GM12878 (cell line): ENCODE measurements around the gene CLTCL1.
"Not testable (repeated sequence)": the region's sequence is repeated elsewhere in the genome, so short reads cannot be mapped to it uniquely, and the experiment has no call there.

Experiments used
- ATF3 ChIP-seq: IDR thresholded peaks from 2 replicates; pipeline ENCODE4 v1.6.1; 2011; ENCODE audit warnings: low read depth, mild to moderate bottlenecking, low read length, moderate library complexity, borderline replicate concordance; ENCODE audit errors: extremely low read depth
- CTCF ChIP-seq, 3 experiments: IDR thresholded peaks in 2 of 3; conservative IDR thresholded peaks in 1 of 3; 2 replicates each; pipeline ENCODE4 v1.5.1; 2011; ENCODE audit warnings: low read depth in 3 of 3, low read length in 3 of 3, mild to moderate bottlenecking in 3 of 3, control low read depth in 2 of 3, moderate library complexity in 2 of 3, inconsistent platforms in 1 of 3, mixed read lengths in 1 of 3; ENCODE audit not compliant: control insufficient read depth in 2 of 3, insufficient read depth in 1 of 3; ENCODE audit errors: extremely low read depth in 1 of 3
- EGR1 ChIP-seq, 2 experiments: IDR thresholded peaks; 1 replicate in 1 of 2; 2 replicates in 1 of 2; pipeline ENCODE4 v1.6.1; 2011 to 2012; ENCODE audit warnings: low read depth in 2 of 2, low read length in 2 of 2, borderline replicate concordance in 1 of 2, mild to moderate bottlenecking in 1 of 2, moderate library complexity in 1 of 2
- EP300 ChIP-seq, 2 experiments: fragments of 150-350 bp in 1 of 2; IDR thresholded peaks; 2 replicates each; pipeline ENCODE4 v1.6.1; 2011 to 2012; ENCODE audit warnings: low read depth in 2 of 2, low read length in 2 of 2, borderline replicate concordance in 1 of 2, improper control_type of control experiment in 1 of 2, inconsistent platforms in 1 of 2; ENCODE audit not compliant: control insufficient read depth in 1 of 2
- FOXM1 ChIP-seq: IDR thresholded peaks from 2 replicates; pipeline ENCODE4 v1.6.1; 2012; ENCODE audit warnings: low read depth, mild to moderate bottlenecking, inconsistent platforms, low read length, moderate library complexity
- JUNB ChIP-seq: IDR thresholded peaks from 2 replicates; pipeline ENCODE4 v1.6.1; 2016; ENCODE audit warnings: antibody characterized with exemption, mild to moderate bottlenecking
- JUND ChIP-seq: IDR thresholded peaks from 2 replicates; pipeline ENCODE4 v1.6.1; 2012; ENCODE audit warnings: low read depth, mild to moderate bottlenecking, low read length, improper control_type of control experiment, moderate library complexity
- NBN ChIP-seq: fragments of 450-650 bp; IDR thresholded peaks from 2 replicates; pipeline ENCODE4 v1.6.1; 2016
- NFYB ChIP-seq: IDR thresholded peaks from 2 replicates; pipeline ENCODE4 v1.6.1; 2011; ENCODE audit warnings: low read depth, mild to moderate bottlenecking, low read length, improper control_type of control experiment, moderate library complexity; ENCODE audit not compliant: insufficient read depth
- POLR2A ChIP-seq: IDR thresholded peaks from 2 replicates; pipeline ENCODE4 v1.6.1; 2011; ENCODE audit warnings: low read depth, mild to moderate bottlenecking, low read length
- RBBP5 ChIP-seq: fragments of 200-600 bp; sonication (generic); conservative IDR thresholded peaks from 2 replicates; pipeline ENCODE4 v1.6.1; 2016
- TBL1XR1 ChIP-seq: IDR thresholded peaks from 2 replicates; pipeline ENCODE4 v1.6.1; 2012; ENCODE audit warnings: low read depth, low read length, improper control_type of control experiment
- TF ChIP-seq, protein P1 (sequence below): fragments of 450-650 bp; IDR thresholded peaks from 2 replicates; pipeline ENCODE4 v1.6.1; 2016; ENCODE audit warnings: mild to moderate bottlenecking, moderate library complexity, borderline replicate concordance

DNA sequence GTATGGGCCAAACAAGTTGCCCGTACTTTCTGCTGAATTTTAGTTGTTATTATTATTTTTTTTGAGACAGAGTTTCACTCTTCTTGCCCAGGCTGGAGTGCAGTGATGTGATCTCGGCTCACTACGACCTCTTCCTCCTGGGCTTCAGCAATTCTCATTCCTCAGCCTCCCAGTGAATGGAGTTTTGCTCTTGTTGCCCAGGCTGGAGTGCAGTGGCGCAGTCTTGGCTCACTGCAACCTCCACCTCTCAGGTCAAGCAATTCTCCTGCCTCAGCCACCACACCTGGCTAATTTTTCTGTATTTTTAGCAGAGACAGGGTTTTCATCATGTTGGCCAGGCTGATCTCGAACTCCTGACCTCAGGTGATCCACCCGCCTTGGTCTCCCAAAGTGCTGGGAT lies 15.0 kb upstream of the CLTCL1 start:
- not testable (repeated sequence) for TF ChIP-seq RBBP5; TBL1XR1; POLR2A; ATF3; CTCF (IDR thresholded peaks at IDR 0.05 in 2 of 3, conservative IDR thresholded peaks at IDR 0.05 in 1 of 3; ENCODE audit: control insufficient read depth in 2 of 3, extremely low read depth in 1 of 3, insufficient read depth in 1 of 3, low read depth in 3 of 3, low read length in 3 of 3); NBN; FOXM1; JUNB; EP300 (IDR thresholded peaks at IDR 0.05; ENCODE audit: borderline replicate concordance in 1 of 2, control insufficient read depth in 1 of 2, low read depth in 2 of 2, low read length in 2 of 2); JUND; EGR1 (IDR thresholded peaks at IDR 0.05; ENCODE audit: borderline replicate concordance in 1 of 2, low read depth in 2 of 2, low read length in 2 of 2); NFYB
- TF ChIP-seq, protein P1, sequence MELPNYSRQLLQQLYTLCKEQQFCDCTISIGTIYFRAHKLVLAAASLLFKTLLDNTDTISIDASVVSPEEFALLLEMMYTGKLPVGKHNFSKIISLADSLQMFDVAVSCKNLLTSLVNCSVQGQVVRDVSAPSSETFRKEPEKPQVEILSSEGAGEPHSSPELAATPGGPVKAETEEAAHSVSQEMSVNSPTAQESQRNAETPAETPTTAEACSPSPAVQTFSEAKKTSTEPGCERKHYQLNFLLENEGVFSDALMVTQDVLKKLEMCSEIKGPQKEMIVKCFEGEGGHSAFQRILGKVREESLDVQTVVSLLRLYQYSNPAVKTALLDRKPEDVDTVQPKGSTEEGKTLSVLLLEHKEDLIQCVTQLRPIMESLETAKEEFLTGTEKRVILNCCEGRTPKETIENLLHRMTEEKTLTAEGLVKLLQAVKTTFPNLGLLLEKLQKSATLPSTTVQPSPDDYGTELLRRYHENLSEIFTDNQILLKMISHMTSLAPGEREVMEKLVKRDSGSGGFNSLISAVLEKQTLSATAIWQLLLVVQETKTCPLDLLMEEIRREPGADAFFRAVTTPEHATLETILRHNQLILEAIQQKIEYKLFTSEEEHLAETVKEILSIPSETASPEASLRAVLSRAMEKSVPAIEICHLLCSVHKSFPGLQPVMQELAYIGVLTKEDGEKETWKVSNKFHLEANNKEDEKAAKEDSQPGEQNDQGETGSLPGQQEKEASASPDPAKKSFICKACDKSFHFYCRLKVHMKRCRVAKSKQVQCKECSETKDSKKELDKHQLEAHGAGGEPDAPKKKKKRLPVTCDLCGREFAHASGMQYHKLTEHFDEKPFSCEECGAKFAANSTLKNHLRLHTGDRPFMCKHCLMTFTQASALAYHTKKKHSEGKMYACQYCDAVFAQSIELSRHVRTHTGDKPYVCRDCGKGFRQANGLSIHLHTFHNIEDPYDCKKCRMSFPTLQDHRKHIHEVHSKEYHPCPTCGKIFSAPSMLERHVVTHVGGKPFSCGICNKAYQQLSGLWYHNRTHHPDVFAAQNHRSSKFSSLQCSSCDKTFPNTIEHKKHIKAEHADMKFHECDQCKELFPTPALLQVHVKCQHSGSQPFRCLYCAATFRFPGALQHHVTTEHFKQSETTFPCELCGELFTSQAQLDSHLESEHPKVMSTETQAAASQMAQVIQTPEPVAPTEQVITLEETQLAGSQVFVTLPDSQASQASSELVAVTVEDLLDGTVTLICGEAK, result not testable (repeated sequence)
